CD8-positive, alpha-beta memory T cell (primary cell): ENCODE data around the gene ZNF443. TPM values are rescaled to one million over a fixed set of nuclear protein-coding genes. Genes with fewer than 3 reads are reported as not detected.
"Not testable (repeated sequence)": the region's sequence is repeated elsewhere in the genome, so short reads cannot be mapped to it uniquely, and the experiment has no call there.

Experiments used
- CTCF ChIA-PET: fragments of 350-600 bp; sonication (Branson Sonifier 250); formaldehyde crosslinking; loops from one replicate; lab custom pipeline; 2021; ENCODE audit warnings: antibody characterized with exemption; lab: Charles Lee
- POLR2A ChIA-PET: fragments of 350-600 bp; sonication (Branson Sonifier 250); formaldehyde crosslinking; loops from one replicate; lab custom pipeline; 2021; ENCODE audit warnings: antibody characterized with exemption; lab: Charles Lee
- DNase-seq, 5 donors: peaks; one replicate each; pipeline versions ENCODE4 v3.0.0 to v3.0.0-alpha.2; 2020 to 2022; ENCODE audit warnings: mixed read lengths in 1 of 5
- H3K27ac ChIP-seq: one replicate; pipeline ENCODE4 v1.7.0; 2013; ENCODE audit warnings: low read depth, mild to moderate bottlenecking, low read length, moderate library complexity
- H3K27me3 ChIP-seq: 2 replicates; pipeline ENCODE4 v1.7.0; 2013; ENCODE audit warnings: low read length, mild to moderate bottlenecking; ENCODE audit not compliant: insufficient read depth, poor library complexity, severe bottlenecking
- H3K36me3 ChIP-seq: 2 replicates; pipeline ENCODE4 v1.7.0; 2013; ENCODE audit warnings: mild to moderate bottlenecking, low read length, moderate library complexity; ENCODE audit not compliant: insufficient read depth
- H3K4me1 ChIP-seq: 2 replicates; pipeline ENCODE4 v1.7.0; 2013; ENCODE audit warnings: mild to moderate bottlenecking, low read length, moderate library complexity; ENCODE audit not compliant: insufficient read depth
- H3K4me3 ChIP-seq: 2 replicates; pipeline ENCODE4 v1.7.0; 2013; ENCODE audit warnings: mild to moderate bottlenecking, low read length
- H3K9me3 ChIP-seq: 2 replicates; pipeline ENCODE4 v1.7.0; 2013; ENCODE audit warnings: mild to moderate bottlenecking, low read length
- H3K27ac Mint-ChIP-seq, 8 donors: one replicate each; pipeline ENCODE4 v1.8.0; 2020 to 2021; ENCODE audit warnings: mixed read lengths in 8 of 8, mild to moderate bottlenecking in 6 of 8, inconsistent platforms in 3 of 8, moderate library complexity in 3 of 8
- H3K27me3 Mint-ChIP-seq, 2 donors: one replicate each; pipeline ENCODE4 v1.8.0; 2020 to 2021; ENCODE audit warnings: mixed read lengths in 2 of 2, mild to moderate bottlenecking in 1 of 2, moderate library complexity in 1 of 2
- H3K36me3 Mint-ChIP-seq, 3 donors: one replicate each; pipeline ENCODE4 v1.8.0; 2020 to 2021; ENCODE audit warnings: mixed read lengths in 3 of 3, inconsistent platforms in 1 of 3, mild to moderate bottlenecking in 1 of 3
- H3K4me1 Mint-ChIP-seq, 3 donors: one replicate each; pipeline ENCODE4 v1.8.0; 2020 to 2021; ENCODE audit warnings: mixed read lengths in 3 of 3, inconsistent platforms in 1 of 3, mild to moderate bottlenecking in 1 of 3
- H3K4me3 Mint-ChIP-seq, 7 donors: one replicate each; pipeline ENCODE4 v1.8.0; 2020 to 2021; ENCODE audit warnings: mixed read lengths in 7 of 7, mild to moderate bottlenecking in 6 of 7, moderate library complexity in 4 of 7, inconsistent platforms in 2 of 7
- H3K9me3 Mint-ChIP-seq, 5 donors: one replicate each; pipeline ENCODE4 v1.8.0; 2020 to 2022; ENCODE audit warnings: mixed read lengths in 5 of 5, mild to moderate bottlenecking in 3 of 5, moderate library complexity in 2 of 5, inconsistent platforms in 1 of 5
- polyA plus RNA-seq: library from polyadenylated mRNA; unstranded; fragments of 300-500 nt; fragmentation: Illumina TruSeq; gene quantifications from one replicate; pipeline ENCODE4 v1.2.3, GENCODE V29; 2021
- total RNA-seq, 2 experiments: library from RNA; stranded (reverse); gene quantifications; one replicate each; pipeline ENCODE4 v1.2.3, GENCODE V29; 2021

Gene ZNF443
- total and polyA plus RNA-seq, 3 experiments from 2014 or later: 2.5 to 4.6 (median 4.2) TPM

- H3K9me3 Mint-ChIP-seq: peaks cover 0 to 6% (median 2%) of the 10 kb centered on the region in 5 donors
- ChIA-PET CTCF (interaction anchor here (0.7 kb wide), 1 partner anchor 77 kb away, joined by 3 read pairs; no protein-coding TSS in a partner anchor), POLR2A (interaction anchor here (1.0 kb wide), 1 partner anchor 40 kb away, joined by 4 read pairs; the partner anchor contains the start of gene ZNF443)
- H3K9me3 ChIP-seq: no peaks in the 10 kb centered on the region
- H3K4me1 ChIP-seq: peaks cover 3% of the 10 kb centered on the region
- H3K36me3 Mint-ChIP-seq: peaks cover 5 to 13% (median 8%) of the 10 kb centered on the region in 3 donors
- peak within 1 kb of the TSS; percentile 82 for H3K4me3 ChIP-seq
- no peaks in the 10 kb centered on the region for H3K27me3 ChIP-seq
- H3K27ac Mint-ChIP-seq: peak within 1 kb of the TSS; percentile 57 to 96 (median 91)
- H3K27me3 Mint-ChIP-seq: peaks cover 0 to 7% of the 10 kb centered on the region in 2 donors
- H3K4me3 Mint-ChIP-seq: peak within 1 kb of the TSS; percentile 87 to 100 (median 95)
- H3K36me3 ChIP-seq: no peaks in the 10 kb centered on the region
- H3K27ac ChIP-seq: peak within 1 kb of the TSS; percentile 9
- H3K4me1 Mint-ChIP-seq: peaks cover 21 to 37% (median 25%) of the 10 kb centered on the region in 3 donors
- DNase-seq: peak; percentile 66 to 86 (median 76)
Measured at GRCh38 chr19:12400633-12401502, 40.0 kb downstream of the ZNF443 start, which contains the start of gene ZNF799. TSS of gene ZNF799 (minus strand) at chr19:12401271. CDS start at chr19:12401070, 201 bp downstream.

GRCh38 chr19:12399901-12400632 is 40.8 kb downstream of the ZNF443 start:
- peak in 4 of 5 donors; percentile 1 to 50 (median 6) for DNase-seq
- H3K27me3 Mint-ChIP-seq, POLR2A ChIA-PET, H3K36me3 ChIP-seq, CTCF ChIA-PET, H3K4me1 ChIP-seq, H3K9me3 ChIP-seq, H3K27me3 ChIP-seq: not testable (repeated sequence)
- H3K4me3 Mint-ChIP-seq: peak overlapping the region; percentile 87 to 100 (median 94)
- peak overlapping the region; percentile 82 for H3K4me3 ChIP-seq
- H3K27ac Mint-ChIP-seq: peak overlapping the region in 6 of 8 donors; percentile 63 to 93 (median 82)
- peaks cover 0 to 14% (median 5%) of the 10 kb centered on the region in 5 donors for H3K9me3 Mint-ChIP-seq
- H3K4me1 Mint-ChIP-seq: peaks cover 21 to 37% (median 28%) of the 10 kb centered on the region in 3 donors
- H3K36me3 Mint-ChIP-seq: peaks cover 5 to 20% (median 10%) of the 10 kb centered on the region in 3 donors
- H3K27ac ChIP-seq: peak overlapping the region; percentile 9

GRCh38 chr19:12391148-12391547 is 49.7 kb downstream of the ZNF443 start:
- H3K9me3 Mint-ChIP-seq: peaks cover 21 to 79% (median 58%) of the 10 kb centered on the region in 5 donors
- H3K9me3 ChIP-seq: not testable (repeated sequence)

GRCh38 chr19:12386365-12386764 is 54.5 kb downstream of the ZNF443 start:
- H3K9me3 ChIP-seq, DNase-seq, H3K4me3 Mint-ChIP-seq, H3K4me3 ChIP-seq, H3K4me1 Mint-ChIP-seq, H3K27ac ChIP-seq, H3K27me3 ChIP-seq, POLR2A ChIA-PET, H3K27me3 Mint-ChIP-seq, CTCF ChIA-PET, H3K4me1 ChIP-seq, H3K36me3 ChIP-seq, H3K27ac Mint-ChIP-seq: not testable (repeated sequence)
- Mint-ChIP-seq H3K9me3 (peaks cover 7 to 73% (median 58%) of the 10 kb centered on the region in 5 donors), H3K36me3 (peaks cover 16 to 70% (median 64%) of the 10 kb centered on the region in 3 donors)

More at GRCh38 chr19:12391148-12391547, 49.7 kb downstream of the ZNF443 start:
- POLR2A ChIA-PET, H3K27ac ChIP-seq, H3K27ac Mint-ChIP-seq, H3K27me3 Mint-ChIP-seq, H3K4me3 ChIP-seq, H3K27me3 ChIP-seq, DNase-seq, H3K4me3 Mint-ChIP-seq, CTCF ChIA-PET, H3K4me1 Mint-ChIP-seq, H3K4me1 ChIP-seq: not testable (repeated sequence)
- peaks cover 12% of the 10 kb centered on the region for H3K36me3 ChIP-seq
- H3K36me3 Mint-ChIP-seq: peaks cover 31 to 84% (median 68%) of the 10 kb centered on the region in 3 donors

- peaks cover 12 to 72% (median 46%) of the 10 kb centered on the region in 3 donors for H3K36me3 Mint-ChIP-seq
- H3K9me3 ChIP-seq: peaks cover 23% of the 10 kb centered on the region
- H3K4me1 ChIP-seq: no peaks in the 10 kb centered on the region
Measured at GRCh38 chr19:12380444-12380737, 60.4 kb downstream of the ZNF443 start.

GRCh38 chr19:12379732-12380443 is 60.9 kb downstream of the ZNF443 start:
- Mint-ChIP-seq H3K4me3 (no peak overlapping the region), H3K27ac (no peak overlapping the region), H3K36me3 (peaks cover 12 to 67% (median 45%) of the 10 kb centered on the region in 3 donors), H3K27me3 (no peaks in the 10 kb centered on the region), H3K9me3 (peaks cover 39 to 79% (median 68%) of the 10 kb centered on the region in 5 donors), H3K4me1 (no peaks in the 10 kb centered on the region)
- peaks cover 5% of the 10 kb centered on the region for H3K36me3 ChIP-seq
- H3K27me3 ChIP-seq: no peaks in the 10 kb centered on the region
- peaks cover 23% of the 10 kb centered on the region for H3K9me3 ChIP-seq
- POLR2A ChIA-PET: no interaction called here
- H3K27ac ChIP-seq: no peak overlapping the region
- CTCF ChIA-PET: no interaction called here
- no peak overlapping the region for H3K4me3 ChIP-seq
- no peaks in the 10 kb centered on the region for H3K4me1 ChIP-seq
- no peak for DNase-seq

More at GRCh38 chr19:12380444-12380737, 60.4 kb downstream of the ZNF443 start:
- H3K36me3 ChIP-seq: peaks cover 5% of the 10 kb centered on the region
- no peak for DNase-seq
- no peaks in the 10 kb centered on the region for H3K27me3 Mint-ChIP-seq
- H3K27ac ChIP-seq: no peak overlapping the region
- H3K9me3 Mint-ChIP-seq: peaks cover 36 to 82% (median 66%) of the 10 kb centered on the region in 5 donors
- no peak overlapping the region for H3K4me3 ChIP-seq
- CTCF ChIA-PET: no interaction called here
- POLR2A ChIA-PET: no interaction called here
- H3K4me3 Mint-ChIP-seq: no peak overlapping the region
- H3K4me1 Mint-ChIP-seq: no peaks in the 10 kb centered on the region
- no peaks in the 10 kb centered on the region for H3K27me3 ChIP-seq
- no peak overlapping the region for H3K27ac Mint-ChIP-seq
